Esophagus muscularis mucosa (tissue), 4 donors: ENCODE results near the gene DPM1. TPM values are rescaled to one million over a fixed set of nuclear protein-coding genes. Genes with fewer than 3 reads are reported as not detected.

Experiments
- DNase-seq: peaks from one replicate; pipeline ENCODE4 v3.0.0-alpha.2; 2017; ENCODE audit errors: extremely low spot score
- H3K27ac ChIP-seq, 4 donors: fragments of 200-600 bp; sonication (generic); replicated peaks in 1 of 4; 1 replicate in 3 of 4; 2 replicates in 1 of 4; pipeline ENCODE4 v1.5.1; 2016 to 2019; ENCODE audit warnings: mild to moderate bottlenecking in 1 of 4
- H3K27me3 ChIP-seq, 4 donors: fragments of 200-600 bp; sonication (generic); one replicate each; pipeline versions ENCODE4 v1.5.1 to v1.6.0; 2016 to 2019
- H3K36me3 ChIP-seq, 4 donors: fragments of 200-600 bp; sonication (generic); one replicate each; pipeline ENCODE4 v1.5.1; 2016 to 2019
- H3K4me1 ChIP-seq, 4 donors: fragments of 200-600 bp; sonication (generic); one replicate each; pipeline ENCODE4 v1.5.1; 2016 to 2019
- H3K4me3 ChIP-seq, 4 donors: fragments of 200-600 bp; sonication (generic); 1 replicate in 2 of 4; 2 replicates in 2 of 4; pipeline ENCODE4 v1.5.1; 2016 to 2019; ENCODE audit warnings: mild to moderate bottlenecking in 4 of 4, moderate library complexity in 1 of 4
- H3K9me3 ChIP-seq, 4 donors: fragments of 200-600 bp; sonication (generic); 1 replicate in 3 of 4; 2 replicates in 1 of 4; pipeline ENCODE4 v1.5.1; 2016 to 2019
- CTCF ChIP-seq, 3 experiments: fragments of 200-600 bp in 2 of 3; fragments of 450-650 bp in 1 of 3; sonication (generic) in 2 of 3; IDR thresholded peaks; one replicate each; pipeline ENCODE4 v1.5.1; 2017 to 2019; ENCODE audit warnings: antibody characterized with exemption in 3 of 3, mild to moderate bottlenecking in 2 of 3, moderate library complexity in 1 of 3
- EP300 ChIP-seq: sonication (generic); formaldehyde crosslinking; IDR thresholded peaks from one replicate; pipeline ENCODE4 v1.6.1; 2017; ENCODE audit warnings: antibody characterized with exemption
- POLR2A ChIP-seq: fragments of 450-650 bp; IDR thresholded peaks from one replicate; pipeline ENCODE4 v1.6.1; 2017; ENCODE audit warnings: antibody characterized with exemption, moderate library complexity, mild to moderate bottlenecking, low read depth
- POLR2AphosphoS5 ChIP-seq, 2 donors: sonication (generic); formaldehyde crosslinking; IDR thresholded peaks; one replicate each; pipeline ENCODE4 v1.6.1; 2017; ENCODE audit warnings: antibody characterized with exemption in 2 of 2
- WGBS: methylation state at CpG from one replicate; pipeline ENCODE4 v1.1.5; 2018; 5-methylcytosine and 5-hydroxymethylcytosine counted together
- intact Hi-C: fragments of 100-400 bp; cut with DNase I; formaldehyde crosslinking; loops from one replicate; pipeline ENCODE4 v1.15.1; 2023
- total RNA-seq, 4 donors: library from RNA; depleted of rRNA; stranded (reverse); fragments of >200 nt; gene quantifications; one replicate each; pipeline versions ENCODE4 v1.1.0 to v1.2.1, GENCODE V29; 2016

DPM1 gene
- total RNA-seq, 4 donors from 2014 or later, result 33.6 to 56.3 (median 41.7) TPM

DNA sequence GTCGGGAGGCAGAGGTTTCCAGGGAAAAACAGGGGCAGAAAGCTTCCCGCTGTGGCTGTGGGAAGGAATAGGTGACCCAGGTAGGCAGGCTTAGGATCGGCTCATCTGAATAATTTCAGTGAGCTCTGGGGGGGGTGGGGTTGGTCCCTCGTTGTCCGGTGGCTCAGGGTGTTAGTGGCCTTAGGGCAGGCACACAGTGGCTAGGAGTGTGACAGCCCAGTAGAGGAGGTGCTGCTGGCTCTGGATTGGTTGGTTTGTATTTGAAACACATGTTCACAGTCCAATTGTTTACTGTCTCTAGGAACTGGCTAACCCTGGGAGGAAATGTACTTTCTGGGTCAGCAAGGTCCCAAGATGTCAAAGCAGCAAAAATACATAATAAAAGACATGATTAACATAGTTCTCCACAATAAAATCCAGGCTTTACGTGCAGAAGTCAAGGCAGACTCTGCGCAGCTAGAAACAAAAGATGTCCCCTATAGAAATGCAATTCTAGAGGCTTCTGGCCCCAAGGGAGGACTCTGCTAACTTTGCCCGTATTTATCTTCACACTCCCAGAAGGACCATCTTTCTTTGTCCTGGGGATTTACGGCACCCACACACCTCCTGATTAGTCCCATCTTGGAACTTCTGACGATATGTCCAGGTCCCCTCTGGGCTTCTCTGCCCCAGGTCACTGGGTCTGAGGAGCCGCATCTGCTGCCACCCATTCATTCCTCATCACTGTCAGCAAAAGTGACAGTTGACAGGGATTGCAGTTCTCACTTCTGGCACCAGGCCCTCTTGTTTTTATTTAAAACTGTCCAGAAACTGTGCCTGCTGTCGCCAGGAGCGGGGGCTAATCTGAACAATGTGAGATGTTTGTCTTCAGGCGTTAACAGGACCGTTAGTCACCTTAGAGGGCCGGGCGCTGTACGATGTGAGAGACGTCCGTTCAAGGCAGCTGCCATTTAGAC is 19.0 kb upstream of the DPM1 start:
- Histone ChIP-seq H3K27ac (no peak overlapping the region), H3K36me3 (no peaks in the 10 kb centered on the region), H3K4me3 (no peak overlapping the region), H3K9me3 (peaks cover 0 to 4% (median 0%) of the 10 kb centered on the region in 4 donors), H3K27me3 (peaks cover 0 to 52% (median 4%) of the 10 kb centered on the region in 4 donors), H3K4me1 (peaks cover 0 to 12% (median 9%) of the 10 kb centered on the region in 4 donors)
- DNase-seq, result no peak
- WGBS, result 46% methylated on average over 20 of the region's 20 CpGs
- intact Hi-C loops, result no loop called here
- TF ChIP-seq CTCF (IDR thresholded peaks at IDR 0.05) (no peak), POLR2AphosphoS5 (IDR thresholded peaks at IDR 0.05) (no peak), POLR2A (no peak), EP300 (no peak)

- TF ChIP-seq CTCF (IDR thresholded peaks at IDR 0.05), result no peak
- TF ChIP-seq POLR2AphosphoS5 (IDR thresholded peaks at IDR 0.05), result no peak
- no peak for TF ChIP-seq EP300
- TF ChIP-seq POLR2A, result no peak
- H3K27ac ChIP-seq, result no peak overlapping the region
- H3K4me1 ChIP-seq, result peaks cover 0 to 1% (median 0%) of the 10 kb centered on the region in 4 donors
- no peak overlapping the region for H3K4me3 ChIP-seq
- no peaks in the 10 kb centered on the region for H3K36me3 ChIP-seq
- H3K9me3 ChIP-seq, result peaks cover 0 to 4% (median 0%) of the 10 kb centered on the region in 4 donors
- intact Hi-C loops, result no loop called here
- no peak for DNase-seq
- 89% methylated on average over 10 of the region's 10 CpGs for WGBS
- H3K27me3 ChIP-seq, result peaks cover 0 to 39% (median 0%) of the 10 kb centered on the region in 4 donors
Observed at GRCh38 chr20:50975701-50976330, 17.5 kb upstream of the DPM1 start.

GRCh38 chr20:50969912-50970311 is 11.6 kb upstream of the DPM1 start:
- Histone ChIP-seq H3K27ac (no peak overlapping the region), H3K27me3 (peaks cover 0 to under 1% (median 0%) of the 10 kb centered on the region in 4 donors), H3K4me3 (no peak overlapping the region), H3K4me1 (no peaks in the 10 kb centered on the region), H3K9me3 (peaks cover 0 to 4% (median 0%) of the 10 kb centered on the region in 4 donors), H3K36me3 (no peaks in the 10 kb centered on the region)
- 71% methylated on average over 8 of the region's 8 CpGs for WGBS
- no peak for DNase-seq
- intact Hi-C loops, result no loop called here
- TF ChIP-seq CTCF (IDR thresholded peaks at IDR 0.05) (no peak), POLR2A (no peak), POLR2AphosphoS5 (IDR thresholded peaks at IDR 0.05) (no peak), EP300 (no peak)

GRCh38 chr20:50969435-50969834 is 11.1 kb upstream of the DPM1 start:
- Histone ChIP-seq H3K4me1 (no peaks in the 10 kb centered on the region), H3K27ac (no peak overlapping the region), H3K27me3 (no peaks in the 10 kb centered on the region), H3K36me3 (no peaks in the 10 kb centered on the region), H3K9me3 (no peaks in the 10 kb centered on the region), H3K4me3 (no peak overlapping the region)
- no peak for DNase-seq
- 78% methylated on average over 5 of the region's 5 CpGs for WGBS
- TF ChIP-seq POLR2A (no peak), EP300 (no peak), POLR2AphosphoS5 (IDR thresholded peaks at IDR 0.05) (no peak), CTCF (IDR thresholded peaks at IDR 0.05) (no peak)
- intact Hi-C loops, result no loop called here
